Measurements from ENCODE around the gene CES3.

DNA sequence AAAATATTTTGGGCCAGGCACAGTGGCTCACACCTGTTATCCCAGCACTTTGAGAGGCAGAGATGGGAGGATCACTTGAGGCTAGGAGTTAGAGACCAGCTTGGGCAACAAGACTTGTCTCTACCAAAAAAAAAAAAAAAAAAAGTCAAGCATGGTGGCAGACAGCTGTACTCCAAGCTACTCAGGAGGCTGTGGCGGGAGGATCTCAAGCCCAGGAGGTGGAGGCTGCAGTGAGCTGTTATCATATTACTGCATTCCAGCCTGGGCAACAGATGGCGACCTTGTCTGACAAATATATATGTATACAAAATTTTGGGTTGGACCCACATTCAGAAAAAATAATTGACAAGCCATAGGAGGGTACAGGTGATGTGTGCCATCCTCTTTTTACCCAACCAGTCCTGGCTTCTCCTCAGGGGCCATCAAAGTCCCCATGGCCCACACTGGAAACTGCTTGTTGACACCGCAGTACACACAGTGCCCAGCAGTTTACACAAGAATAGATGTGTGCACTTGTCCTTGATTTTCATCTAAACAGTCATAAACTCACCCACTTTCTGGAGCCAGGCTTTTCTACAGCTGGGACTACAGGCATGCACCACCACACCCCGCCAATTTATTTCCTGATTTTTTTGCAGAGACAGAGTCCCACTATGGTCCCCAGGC is 24.0 kb upstream of the CES3 start:
- no peak for TF ChIP-seq CTCF (IDR thresholded peaks at IDR 0.05; ENCODE audit: insufficient read depth, low read depth, low read length)
- no peak for TF ChIP-seq EZH2 (IDR thresholded peaks at IDR 0.05; ENCODE audit: insufficient read depth, low read length)
